PC-9 (cell line): Measurements from ENCODE around the gene TCP11X2.

ENCODE experiments used
- EZH2 ChIP-seq: fragments of 200-600 bp; sonication (generic); IDR thresholded peaks from 2 replicates; pipeline ENCODE4 v1.8.0; 2017; ENCODE audit warnings: antibody characterized with exemption, low read depth
- TF ChIP-seq, protein P1 (sequence below): fragments of 200-600 bp; sonication (generic); conservative IDR thresholded peaks from 2 replicates; pipeline ENCODE4 v1.6.1; 2017; ENCODE audit warnings: mixed run types, antibody characterized with exemption, mild to moderate bottlenecking, moderate library complexity

DNA sequence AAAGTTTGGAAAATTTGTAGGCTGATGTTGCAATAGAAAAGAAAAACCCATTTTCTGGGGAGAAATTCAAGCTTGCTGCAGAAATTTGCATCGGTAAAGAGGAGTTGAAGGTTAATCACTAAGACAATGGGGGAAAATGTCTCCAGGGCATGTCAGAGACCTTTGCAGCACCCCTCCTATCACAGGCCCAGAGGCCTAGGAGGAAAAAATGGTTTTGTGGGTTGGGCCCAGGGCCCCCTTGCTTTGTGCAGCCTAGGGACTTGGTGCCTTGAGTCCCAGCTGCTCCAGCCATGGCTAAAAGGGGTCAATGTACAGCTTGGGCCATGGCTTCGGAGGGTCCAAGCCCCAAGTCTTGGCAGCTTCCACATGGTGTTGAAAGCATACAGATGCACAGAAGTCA is 27.1 kb upstream of the TCP11X2 start:
- no peak for TF ChIP-seq EZH2
- TF ChIP-seq, protein P1, sequence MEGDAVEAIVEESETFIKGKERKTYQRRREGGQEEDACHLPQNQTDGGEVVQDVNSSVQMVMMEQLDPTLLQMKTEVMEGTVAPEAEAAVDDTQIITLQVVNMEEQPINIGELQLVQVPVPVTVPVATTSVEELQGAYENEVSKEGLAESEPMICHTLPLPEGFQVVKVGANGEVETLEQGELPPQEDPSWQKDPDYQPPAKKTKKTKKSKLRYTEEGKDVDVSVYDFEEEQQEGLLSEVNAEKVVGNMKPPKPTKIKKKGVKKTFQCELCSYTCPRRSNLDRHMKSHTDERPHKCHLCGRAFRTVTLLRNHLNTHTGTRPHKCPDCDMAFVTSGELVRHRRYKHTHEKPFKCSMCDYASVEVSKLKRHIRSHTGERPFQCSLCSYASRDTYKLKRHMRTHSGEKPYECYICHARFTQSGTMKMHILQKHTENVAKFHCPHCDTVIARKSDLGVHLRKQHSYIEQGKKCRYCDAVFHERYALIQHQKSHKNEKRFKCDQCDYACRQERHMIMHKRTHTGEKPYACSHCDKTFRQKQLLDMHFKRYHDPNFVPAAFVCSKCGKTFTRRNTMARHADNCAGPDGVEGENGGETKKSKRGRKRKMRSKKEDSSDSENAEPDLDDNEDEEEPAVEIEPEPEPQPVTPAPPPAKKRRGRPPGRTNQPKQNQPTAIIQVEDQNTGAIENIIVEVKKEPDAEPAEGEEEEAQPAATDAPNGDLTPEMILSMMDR: no peak
